Activated CD4-positive, alpha-beta T cell treated with anti-CD3 and anti-CD28 coated beads, Interleukin-10, Interleukin-2, amounts not matched to agents 100 ng/mL and 50 ng/mL, durations not matched to agents 16 hours and 8 hours (primary cell): ENCODE data around the gene NEMP1.

Source experiments
- DNase-seq: peaks from one replicate; pipeline ENCODE4 v3.0.0-alpha.2; 2020

NEMP1 gene

DNA sequence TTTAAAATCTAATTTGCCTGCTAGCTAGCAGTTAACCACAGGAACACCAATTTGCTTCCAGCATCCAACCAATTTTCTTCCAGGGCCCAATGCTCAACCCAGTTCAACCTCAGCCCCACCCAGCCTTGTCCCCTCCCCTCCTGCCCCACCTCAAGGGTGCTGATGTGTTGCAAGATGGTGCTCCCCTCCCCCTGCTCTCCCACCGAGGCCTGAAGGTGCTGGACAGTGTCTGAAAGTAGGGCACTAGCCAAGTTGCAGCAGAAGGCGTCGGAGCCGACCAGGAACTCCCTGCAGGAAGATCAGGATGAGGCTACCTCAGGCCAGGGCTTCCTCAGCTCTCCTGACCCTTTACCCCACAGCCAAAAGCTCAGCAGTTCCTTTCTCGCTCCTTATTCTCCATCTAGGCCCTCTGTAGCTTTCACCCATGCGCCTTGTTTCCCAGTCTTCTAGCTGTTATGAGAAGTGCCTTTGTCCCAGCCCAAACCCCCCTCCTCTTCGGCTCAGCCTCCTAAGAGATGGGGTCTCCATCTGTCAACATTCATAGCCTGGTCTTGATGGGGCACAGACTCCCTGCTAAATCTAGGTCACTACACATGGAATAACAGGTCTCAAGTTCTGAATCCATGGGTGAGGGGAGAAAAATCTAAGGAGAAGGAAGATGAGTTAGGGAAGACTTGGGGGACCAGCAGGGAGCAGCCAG lies 29.0 kb upstream of the NEMP1 start:
- DNase-seq: no peak

DNA sequence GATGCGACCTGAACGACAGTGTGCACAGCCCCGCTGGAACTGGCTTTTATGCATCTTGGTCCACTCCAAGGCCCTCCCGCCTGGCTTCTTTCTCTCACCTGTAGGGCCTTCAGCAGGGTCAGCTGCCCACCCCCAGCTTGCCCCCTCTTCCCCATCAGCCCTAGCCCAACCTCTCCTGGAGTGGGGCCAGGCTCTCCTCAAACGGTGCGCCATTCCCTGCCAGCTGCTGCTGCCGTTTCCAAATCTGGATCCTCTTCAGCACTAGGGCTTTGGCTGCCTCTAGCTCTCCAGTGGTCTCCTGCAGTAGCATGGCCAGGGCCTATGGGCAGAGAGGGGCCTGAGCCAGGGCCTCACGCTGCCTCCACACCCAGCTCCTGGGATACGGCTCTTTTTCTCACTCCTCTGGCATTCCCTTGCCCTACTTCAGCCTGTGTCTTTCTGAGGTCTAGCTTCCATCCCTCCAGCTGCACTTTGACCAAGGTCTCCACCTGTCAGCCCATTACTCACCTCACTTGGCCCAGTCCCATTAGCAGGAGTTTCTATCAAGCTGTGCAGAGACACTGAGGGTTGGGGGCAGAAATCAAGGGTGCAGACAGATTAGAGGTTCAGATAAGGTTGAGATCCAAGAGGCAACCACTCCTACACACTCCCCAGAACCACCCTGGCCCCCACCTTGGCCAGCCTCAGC lies 27.6 kb upstream of the NEMP1 start:
- DNase-seq: no peak

DNA sequence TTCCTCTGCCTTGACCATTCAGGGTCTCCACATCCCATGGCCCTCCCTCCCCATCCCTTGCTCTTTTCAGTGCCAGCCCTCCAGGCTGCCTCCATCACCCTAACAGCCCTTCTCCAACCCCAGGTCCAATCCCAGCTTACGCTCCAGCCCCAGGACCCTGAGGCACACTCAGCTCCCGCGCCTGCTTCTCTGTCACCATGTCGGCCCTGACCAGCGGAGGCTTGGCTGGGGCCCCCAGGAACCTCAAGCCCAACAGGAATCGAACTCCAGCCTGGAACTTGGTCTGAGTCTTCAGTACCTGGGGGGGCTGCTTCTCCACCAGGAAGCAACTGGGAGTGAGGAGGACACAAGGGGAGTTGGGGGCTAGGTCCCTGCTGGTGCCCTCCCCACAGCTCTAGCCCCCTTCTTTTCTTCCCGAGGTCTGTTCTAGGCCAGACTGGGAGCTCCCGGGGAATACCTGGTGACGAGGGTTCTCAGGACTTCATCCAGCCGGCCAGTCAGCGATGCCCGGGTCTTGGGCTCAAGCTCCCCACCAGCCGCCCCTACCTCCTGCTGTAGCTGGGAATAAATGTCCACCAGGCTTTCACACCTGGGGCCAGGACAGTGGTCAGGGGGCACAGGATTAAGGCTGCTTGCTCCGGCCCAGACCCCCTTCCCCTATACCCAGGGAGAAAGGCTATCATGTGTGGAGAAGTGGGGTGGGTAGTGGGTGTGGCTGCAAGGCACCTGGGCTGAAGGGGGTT lies 26.6 kb upstream of the NEMP1 start:
- no peak for DNase-seq

DNA sequence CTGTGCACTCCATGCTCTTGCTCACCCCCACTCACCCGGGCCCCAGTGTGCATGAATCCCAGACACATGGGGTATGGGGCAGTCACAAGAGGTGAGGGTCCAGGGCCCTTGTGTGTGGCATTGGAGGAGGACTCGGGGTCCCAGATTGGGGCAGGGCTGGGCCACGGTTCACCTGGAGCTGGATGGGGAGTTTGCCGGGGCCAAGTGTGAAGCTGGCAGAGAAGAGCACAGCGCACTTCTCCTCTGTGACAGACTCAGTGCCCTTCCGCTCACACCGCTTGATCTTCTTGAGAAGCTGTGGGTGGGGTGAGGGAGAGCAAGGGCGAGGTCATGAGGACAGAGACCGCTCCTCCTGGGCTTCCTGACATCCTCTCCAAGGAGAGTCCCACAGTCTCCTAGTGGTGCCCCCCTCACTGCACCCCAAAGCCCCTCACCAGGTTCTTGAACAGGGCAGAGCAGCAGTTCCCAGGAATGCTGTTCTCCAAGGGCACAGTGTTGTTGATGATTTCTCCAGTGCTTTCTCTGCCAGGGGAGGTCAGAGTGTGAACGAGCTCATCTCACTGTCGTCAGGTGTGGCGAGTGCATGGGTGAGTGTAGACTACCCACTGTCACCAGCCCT lies 25.8 kb upstream of the NEMP1 start:
- no peak for DNase-seq

DNA sequence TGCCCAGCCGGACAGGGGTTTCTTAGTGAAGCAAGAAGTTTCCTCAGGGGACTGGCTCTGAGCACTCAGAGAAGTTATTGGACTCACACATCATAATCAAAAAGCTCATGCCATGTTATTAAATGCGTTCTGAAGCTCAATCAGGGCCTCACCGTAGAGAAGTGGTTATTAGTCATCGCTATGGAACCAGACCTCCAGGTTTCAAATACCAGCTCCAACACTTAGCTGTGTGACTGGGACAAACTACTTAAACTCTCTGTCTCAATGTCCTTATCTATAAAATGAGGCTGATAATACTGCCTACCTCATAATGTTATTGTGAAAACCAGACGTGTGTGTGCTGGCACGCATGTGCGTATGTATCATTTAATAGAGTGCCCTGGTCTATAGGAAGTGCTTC lies 25.3 kb upstream of the NEMP1 start:
- no peak for DNase-seq

DNA sequence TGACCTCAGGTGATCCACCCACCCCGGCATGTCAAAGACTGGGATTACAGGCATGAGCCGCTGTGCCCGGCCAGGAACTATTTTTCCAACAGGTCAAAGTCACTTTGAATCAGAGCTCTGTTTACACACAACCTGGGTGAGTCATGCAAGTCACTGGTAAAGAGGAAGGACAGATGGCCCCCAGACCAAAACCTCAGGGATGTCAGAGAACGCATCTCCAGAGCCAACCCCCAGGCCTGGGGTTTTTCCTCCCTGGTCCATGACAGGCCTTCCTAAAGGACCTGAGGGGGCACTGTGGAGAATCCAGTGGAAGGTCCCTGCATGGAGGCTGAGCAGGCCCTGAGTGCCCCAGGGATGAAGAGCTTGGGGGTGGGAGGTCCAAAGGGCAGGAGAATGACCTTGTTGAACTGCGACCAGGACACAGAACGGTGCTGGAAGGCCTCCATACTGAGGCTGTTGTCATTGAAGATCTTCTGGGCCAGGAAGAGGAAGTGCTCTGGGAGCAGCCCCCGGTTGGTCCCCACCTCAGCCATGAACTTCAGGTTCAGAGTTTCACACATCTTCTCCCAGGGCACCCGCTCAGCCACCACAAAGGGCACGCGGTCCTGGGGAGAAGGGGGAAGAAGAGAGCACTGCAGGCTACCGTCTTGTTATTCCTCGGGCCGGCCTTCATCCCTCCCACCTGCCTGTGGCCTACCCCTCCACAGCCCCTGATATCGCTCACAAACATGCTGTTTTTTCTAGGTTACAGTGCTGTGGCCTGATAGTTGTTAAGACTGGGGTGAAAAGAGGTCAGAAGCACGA lies 23.5 kb upstream of the NEMP1 start:
- no peak for DNase-seq

DNA sequence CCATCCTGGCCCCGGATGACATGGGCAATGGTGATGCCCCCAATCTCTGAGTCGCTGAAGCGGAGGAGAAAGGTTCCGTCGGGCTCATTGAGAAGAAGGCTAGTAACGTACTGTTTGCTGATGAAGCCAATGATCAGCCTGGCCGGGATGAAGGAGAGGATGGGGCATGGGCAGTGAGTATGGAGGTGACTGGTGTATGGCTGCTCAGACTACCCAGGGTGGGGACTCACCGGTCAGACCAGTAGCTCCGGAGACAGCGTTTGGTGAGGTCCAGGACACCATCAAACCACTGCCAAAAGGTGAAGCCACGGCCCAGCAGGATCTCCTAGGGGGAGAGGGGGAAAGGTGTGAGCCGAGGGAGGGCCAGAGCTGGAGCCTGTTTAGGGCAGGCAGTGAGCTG lies 21.2 kb upstream of the NEMP1 start:
- DNase-seq: no peak

DNA sequence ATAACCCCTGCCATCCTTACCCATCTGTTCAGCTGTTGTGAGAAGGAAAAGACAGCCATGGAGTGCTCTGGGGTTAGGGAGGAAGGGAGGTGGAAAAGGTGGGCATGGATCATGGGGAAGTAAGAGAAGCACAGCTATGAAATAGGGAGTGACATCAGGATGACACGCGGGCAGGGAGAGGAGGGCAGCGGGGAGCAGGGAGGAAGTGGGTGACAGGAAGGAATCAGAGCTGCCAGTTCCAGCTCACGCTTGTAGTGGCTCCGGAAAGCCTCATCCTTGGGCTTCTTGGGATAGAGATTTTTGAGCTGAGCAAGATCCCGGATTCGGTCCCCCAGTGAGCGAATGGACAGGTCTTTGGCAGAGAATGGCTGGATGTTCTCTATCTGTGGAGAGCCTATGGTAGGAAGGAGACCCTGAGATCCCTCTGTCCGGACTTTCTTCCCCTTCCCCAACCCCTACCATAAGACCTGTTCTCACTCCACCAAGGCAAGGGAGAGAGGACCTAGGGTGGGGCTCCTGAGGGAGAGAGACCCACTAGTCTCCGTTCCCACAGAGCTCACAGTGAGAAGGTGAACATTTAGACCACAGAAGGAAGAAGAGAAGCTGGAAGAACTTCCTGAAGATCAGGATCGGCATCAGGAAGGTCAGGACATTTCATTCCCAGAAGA lies 20.6 kb upstream of the NEMP1 start:
- DNase-seq: no peak

DNA sequence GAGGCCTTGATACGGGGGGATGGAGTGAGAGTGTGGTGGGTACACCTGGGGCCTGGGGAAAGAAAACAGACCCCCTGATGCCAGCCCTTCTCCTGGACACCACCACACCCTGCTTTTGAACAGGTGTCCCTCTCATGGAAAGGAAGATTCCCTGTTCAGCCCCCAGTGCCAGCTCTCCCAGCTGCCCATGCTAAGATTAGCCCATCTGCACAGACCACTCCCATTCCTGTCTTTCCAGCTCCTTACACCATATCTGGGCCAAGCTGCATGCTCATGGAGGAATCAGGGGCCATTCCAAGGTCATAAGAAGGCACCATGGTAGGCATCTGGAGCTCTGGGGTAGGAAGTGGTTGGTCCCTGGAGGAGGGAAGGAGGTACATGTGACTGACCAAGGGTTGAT lies 20.0 kb upstream of the NEMP1 start:
- DNase-seq: no peak

DNA sequence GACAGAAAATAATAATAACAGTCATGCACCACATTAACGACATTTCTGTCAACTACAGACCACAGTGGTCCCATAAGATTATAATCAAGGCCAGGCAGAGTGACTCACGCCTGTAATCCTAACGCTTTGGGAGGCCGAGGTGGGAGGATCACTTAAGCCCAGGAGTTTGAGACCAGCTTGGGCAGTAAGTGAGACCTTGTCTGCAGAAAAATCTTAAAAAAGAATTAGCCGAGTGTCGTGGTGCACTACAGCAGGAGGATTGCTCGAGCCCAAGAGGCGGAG lies 18.9 kb upstream of the NEMP1 start:
- no peak for DNase-seq

DNA sequence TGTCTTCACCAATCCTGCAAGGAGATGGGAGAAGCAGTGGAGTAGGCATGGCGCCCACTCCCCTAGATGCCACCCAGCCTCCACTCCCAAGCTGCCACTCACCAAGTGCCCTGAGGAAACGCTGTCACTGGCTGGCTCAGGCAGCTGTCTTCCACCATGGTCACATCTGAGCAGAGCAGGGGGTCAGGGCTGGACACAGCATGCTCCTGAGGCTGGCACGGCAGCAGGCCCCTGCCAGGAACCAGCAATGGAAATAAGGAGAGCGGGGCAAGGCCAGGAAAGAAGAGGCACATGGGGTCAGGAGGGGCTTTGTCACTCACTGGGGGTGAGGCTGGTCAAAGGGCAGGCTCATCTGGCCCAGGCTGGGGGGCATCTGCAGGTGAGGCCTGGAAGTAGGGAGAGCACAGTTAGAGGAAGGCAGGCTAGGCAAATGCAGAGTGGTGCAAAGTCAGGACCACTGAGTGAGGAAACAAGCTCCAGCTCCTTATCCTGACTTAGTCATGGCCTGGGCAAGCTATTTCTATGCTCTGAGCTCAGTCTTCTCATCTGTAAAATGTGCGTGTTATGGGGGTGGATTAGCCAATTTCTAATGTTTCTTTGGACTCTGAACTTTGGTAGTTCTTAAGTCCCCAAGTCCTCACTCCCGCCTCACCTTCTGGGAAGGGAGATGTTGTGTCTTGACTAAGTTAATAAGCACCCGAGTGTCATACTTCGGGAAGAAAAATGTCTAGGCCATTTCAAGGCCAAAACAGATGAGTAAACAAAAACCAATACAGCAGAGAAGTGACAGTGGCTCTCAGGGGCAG lies 18.4 kb upstream of the NEMP1 start:
- no peak for DNase-seq

DNA sequence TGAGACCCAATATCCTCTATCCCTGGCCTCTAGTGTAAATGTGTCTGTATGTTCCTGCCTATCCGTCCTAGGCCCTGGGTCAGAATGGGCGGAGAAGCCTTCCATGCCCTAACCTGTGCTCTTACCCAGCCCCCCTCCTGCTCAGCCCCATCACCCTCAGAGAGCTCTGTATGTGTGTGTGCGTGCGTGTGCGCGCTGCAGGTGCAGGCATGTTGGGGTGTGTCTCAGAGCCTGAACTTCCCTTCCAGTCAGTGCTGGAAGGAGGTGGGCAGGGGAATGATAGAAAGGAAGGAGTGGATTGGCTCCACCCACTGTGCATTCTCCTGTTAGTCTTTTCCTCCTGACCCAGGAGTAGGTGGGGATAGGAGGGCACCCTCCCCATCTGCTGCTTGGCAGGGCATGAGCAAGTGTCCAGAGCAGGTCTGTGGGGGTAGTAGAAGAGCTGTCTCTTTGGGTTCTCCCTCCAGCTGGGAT lies 17.5 kb upstream of the NEMP1 start:
- DNase-seq: no peak

DNA sequence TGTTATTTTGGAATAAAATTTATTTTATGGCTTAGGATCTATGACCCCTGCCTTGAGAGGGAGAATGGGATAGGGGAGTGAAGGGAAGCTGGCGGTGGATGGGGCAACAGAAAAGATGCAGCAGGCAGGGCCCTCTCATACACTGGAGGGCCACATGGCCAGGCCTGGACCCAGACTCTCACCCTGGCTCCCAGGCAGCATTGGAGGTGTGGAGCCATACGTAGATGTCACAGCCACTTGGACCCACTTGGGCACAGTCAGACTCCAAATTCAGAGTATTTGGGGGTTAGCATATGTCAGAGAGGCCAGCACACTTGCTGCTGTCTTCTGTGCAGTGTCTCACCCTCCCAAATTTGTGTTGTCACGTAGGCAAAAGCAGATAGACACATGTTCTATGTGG lies 16.8 kb upstream of the NEMP1 start:
- no peak for DNase-seq

DNA sequence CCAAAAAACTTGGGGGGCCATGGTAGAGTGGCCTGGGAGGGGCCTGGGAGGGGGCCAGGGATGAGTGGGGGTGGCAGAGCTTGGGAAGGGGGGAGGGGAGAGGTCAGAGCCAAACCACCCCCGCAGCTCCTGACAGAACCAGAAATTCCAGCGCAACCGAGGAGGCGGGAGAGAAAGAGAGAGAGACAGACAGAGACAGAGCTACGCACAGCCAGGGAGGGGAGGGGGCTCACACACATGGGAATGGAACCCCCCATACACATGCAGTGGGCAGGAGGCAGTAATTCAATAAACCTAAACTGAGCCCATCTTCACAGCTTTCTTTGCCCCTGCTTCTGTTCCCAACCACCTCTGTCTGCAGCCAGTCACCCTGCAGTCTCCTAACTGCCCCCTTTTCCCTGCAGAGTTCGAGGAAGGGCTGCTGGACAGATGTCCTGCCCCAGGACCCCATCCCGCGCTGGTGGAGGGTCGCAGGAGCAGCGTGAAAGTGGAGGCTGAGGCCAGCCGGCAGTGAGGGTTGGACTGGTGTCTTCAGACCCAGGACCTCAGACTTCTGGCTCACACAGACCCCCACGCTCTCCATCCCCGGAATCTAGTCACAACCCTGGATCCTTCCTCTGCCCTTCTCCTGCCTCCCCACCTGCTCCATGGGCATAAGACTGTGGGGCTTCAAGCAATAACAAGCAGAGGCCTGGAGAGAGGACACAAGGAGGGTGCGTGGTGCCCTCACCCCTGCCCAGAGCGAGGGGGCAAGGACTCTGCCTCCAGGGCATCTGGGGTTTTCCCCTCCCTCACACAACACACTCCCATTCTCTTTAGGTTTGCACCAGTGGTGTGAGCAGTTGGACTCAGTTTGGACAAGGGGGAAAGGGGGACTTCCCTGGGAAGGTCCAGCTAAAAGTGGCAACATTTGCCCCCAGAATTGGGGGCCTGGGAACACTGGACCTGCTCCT lies 15.9 kb upstream of the NEMP1 start:
- no peak for DNase-seq

DNA sequence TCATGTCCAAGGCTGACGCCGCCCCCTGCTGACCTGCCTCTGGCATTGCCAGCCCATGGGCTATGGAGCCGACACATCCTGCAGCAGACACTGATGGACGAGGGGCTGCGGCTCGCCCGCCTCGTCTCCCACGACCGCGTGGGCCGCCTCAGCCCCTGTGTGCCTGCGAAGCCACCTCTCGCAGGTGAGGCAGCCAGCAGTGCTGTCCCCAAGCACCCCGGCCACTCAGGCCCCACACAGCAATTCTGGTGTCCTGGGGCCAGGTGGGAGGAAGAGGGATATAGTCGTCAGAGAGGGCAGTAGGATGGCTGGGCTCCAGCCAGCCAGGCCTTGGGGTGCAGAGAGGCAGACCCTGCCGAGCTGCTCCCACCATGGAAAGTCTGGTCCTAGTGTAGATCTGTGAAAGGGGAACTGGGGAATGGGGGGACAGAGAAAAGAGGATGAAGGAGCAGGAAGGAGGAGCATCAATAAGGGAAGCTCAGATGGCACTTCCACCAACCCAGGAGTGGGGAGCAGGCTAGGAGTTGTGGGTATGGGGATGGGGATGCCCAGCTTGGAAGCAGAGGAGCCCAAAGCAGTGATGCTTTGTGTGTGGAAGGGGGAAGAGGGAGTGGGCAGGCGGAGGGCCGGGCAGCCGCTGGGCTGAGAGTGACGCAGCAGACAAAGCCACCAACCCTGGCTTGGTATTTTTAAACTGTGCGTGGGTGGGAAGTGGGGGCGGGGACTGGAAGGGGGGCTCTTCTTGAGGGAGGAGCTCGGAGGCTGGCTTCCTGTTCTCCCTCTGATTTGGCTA lies 15.0 kb upstream of the NEMP1 start:
- DNase-seq: peak; percentile 72

DNA sequence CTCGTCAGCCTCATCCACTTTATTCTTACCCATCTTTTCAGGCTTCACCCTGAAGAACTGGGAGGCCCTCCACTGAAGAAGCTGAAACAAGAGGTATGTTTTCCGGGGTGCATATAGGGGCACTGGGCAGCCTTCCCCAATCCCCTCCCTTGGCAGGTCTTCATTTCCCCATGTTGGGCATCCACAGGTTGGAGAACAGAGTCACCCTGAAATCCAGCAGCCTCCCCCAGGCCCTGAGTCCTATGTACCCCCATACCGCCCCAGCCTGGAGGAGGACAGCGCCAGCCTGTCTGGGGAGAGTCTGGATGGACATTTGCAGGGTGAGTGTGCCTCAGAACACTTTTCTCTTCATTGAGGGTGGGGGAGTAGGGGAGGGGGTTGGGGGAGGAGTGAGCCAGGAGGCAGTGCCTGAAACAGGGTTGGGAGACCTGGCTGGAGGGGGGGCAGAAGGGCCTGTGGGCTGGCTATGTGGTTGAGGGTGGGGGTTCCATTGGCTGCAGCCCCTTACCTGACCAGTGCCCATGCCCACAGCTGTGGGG lies 14.4 kb upstream of the NEMP1 start:
- DNase-seq: no peak

DNA sequence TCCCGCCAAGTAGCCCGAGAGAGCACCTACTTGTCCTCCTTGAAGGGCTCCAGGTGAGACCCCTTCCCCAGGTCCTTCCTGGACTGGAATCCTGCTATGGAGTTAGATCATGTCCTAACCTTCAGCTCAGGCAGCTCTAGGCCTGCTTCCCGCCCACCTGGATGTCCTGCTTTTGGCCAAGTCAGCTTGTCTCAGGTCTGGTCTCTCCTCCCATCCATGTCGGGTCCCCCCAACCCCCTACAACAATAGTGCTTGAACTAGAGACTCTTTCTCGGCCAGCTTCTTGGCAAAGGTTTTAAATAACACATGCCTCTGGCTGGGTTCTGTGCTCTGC lies 13.9 kb upstream of the NEMP1 start:
- DNase-seq: no peak

DNA sequence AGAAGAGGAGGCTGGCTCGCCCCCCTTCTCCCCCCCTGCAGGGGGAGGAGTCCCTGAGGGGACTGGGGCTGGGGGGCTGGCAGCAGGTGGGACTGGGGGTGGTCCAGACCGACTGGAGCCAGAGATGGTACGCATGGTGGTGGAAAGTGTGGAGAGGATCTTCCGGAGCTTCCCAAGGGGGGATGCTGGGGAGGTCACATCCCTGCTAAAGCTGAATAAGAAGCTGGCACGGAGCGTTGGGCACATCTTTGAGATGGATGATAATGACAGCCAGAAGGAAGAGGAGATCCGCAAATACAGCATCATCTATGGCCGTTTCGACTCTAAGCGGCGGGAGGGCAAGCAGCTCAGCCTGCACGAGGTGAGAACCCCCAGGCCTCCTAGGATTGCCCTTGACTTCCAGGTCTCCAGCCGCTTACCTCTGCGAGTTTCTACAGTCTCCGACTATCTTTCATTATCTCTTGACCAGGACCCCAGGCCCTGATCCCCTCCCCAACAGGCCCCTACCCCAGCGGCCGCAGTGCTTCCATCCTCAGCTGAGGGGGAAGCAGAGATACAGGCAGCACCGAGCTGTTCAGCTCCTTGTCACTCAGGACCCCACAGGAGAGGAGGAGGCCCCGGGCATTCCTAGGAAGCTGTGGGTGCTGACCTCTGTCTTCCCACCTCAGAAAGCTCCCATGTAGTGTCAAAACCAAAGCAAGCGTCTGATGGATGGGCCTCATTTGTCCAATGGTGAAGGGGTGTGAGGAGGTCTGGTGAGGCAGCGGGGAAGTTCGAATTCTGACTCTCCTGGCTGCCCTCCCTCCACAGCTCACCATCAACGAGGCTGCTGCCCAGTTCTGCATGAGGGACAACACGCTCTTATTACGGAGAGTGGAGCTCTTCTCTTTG lies 13.3 kb upstream of the NEMP1 start:
- no peak for DNase-seq
